Measurements from ENCODE around the gene C4orf50.
"Not testable (repeated sequence)": the region's sequence is repeated elsewhere in the genome, so short reads cannot be mapped to it uniquely, and the experiment has no call there.

Gene C4orf50

GRCh38 chr4:5999356-5999755 is 18.9 kb downstream of the C4orf50 start:
- peaks cover 8% of the 10 kb centered on the region for H3K4me1 ChIP-seq
- no peaks in the 10 kb centered on the region for H3K9me3 ChIP-seq
- no peak overlapping the region for H3K4me3 ChIP-seq (ENCODE audit: low read depth, low read length)
- no peak for DNase-seq
- H3K36me3 ChIP-seq: no peaks in the 10 kb centered on the region
- no peaks in the 10 kb centered on the region for H3K27me3 ChIP-seq
- TF ChIP-seq CTCF (IDR thresholded peaks at IDR 0.05; ENCODE audit: low read depth, low read length): no peak

GRCh38 chr4:5998333-5998936 is 19.8 kb downstream of the C4orf50 start:
- DNase-seq: peak; percentile 78

GRCh38 chr4:5996641-5997040 is 21.6 kb downstream of the C4orf50 start:
- Histone ChIP-seq H3K36me3 (no peaks in the 10 kb centered on the region), H3K4me1 (peaks cover 2% of the 10 kb centered on the region), H3K9me3 (no peaks in the 10 kb centered on the region), H3K27me3 (no peaks in the 10 kb centered on the region), H3K4me3 (ENCODE audit: low read depth, low read length) (no peak overlapping the region)
- DNase-seq: no peak
- TF ChIP-seq CTCF (IDR thresholded peaks at IDR 0.05; ENCODE audit: low read depth, low read length): no peak

More at GRCh38 chr4:5998333-5998936, 19.8 kb downstream of the C4orf50 start:
- Histone ChIP-seq H3K36me3 (no peaks in the 10 kb centered on the region), H3K9me3 (no peaks in the 10 kb centered on the region), H3K4me1 (peaks cover 8% of the 10 kb centered on the region), H3K4me3 (ENCODE audit: low read depth, low read length) (no peak overlapping the region), H3K27me3 (no peaks in the 10 kb centered on the region)
- peak; percentile 100 for TF ChIP-seq CTCF (IDR thresholded peaks at IDR 0.05; ENCODE audit: low read depth, low read length)

- TF ChIP-seq CTCF (IDR thresholded peaks at IDR 0.05; ENCODE audit: low read depth, low read length): no peak
- Histone ChIP-seq H3K27me3 (no peaks in the 10 kb centered on the region), H3K4me3 (ENCODE audit: low read depth, low read length) (no peak overlapping the region), H3K36me3 (no peaks in the 10 kb centered on the region), H3K4me1 (no peaks in the 10 kb centered on the region), H3K9me3 (no peaks in the 10 kb centered on the region)
- DNase-seq: no peak
Measured at GRCh38 chr4:5995901-5996623, 22.2 kb downstream of the C4orf50 start.

GRCh38 chr4:5993876-5994811 is 24.1 kb downstream of the C4orf50 start:
- H3K36me3 ChIP-seq: no peaks in the 10 kb centered on the region
- H3K4me3 ChIP-seq (ENCODE audit: low read depth, low read length): no peak overlapping the region
- DNase-seq: no peak
- H3K27me3 ChIP-seq: no peaks in the 10 kb centered on the region
- H3K4me1 ChIP-seq: no peaks in the 10 kb centered on the region
- TF ChIP-seq CTCF (IDR thresholded peaks at IDR 0.05; ENCODE audit: low read depth, low read length): no peak
- H3K9me3 ChIP-seq: no peaks in the 10 kb centered on the region

GRCh38 chr4:5993346-5993745 is 24.9 kb downstream of the C4orf50 start:
- not testable (repeated sequence) for H3K9me3 ChIP-seq; H3K36me3 ChIP-seq; H3K4me3 ChIP-seq (ENCODE audit: low read depth, low read length); DNase-seq; H3K27me3 ChIP-seq; H3K4me1 ChIP-seq
